ENCODE results near the gene RAB3IL1.

The RAB3IL1 gene

DNA sequence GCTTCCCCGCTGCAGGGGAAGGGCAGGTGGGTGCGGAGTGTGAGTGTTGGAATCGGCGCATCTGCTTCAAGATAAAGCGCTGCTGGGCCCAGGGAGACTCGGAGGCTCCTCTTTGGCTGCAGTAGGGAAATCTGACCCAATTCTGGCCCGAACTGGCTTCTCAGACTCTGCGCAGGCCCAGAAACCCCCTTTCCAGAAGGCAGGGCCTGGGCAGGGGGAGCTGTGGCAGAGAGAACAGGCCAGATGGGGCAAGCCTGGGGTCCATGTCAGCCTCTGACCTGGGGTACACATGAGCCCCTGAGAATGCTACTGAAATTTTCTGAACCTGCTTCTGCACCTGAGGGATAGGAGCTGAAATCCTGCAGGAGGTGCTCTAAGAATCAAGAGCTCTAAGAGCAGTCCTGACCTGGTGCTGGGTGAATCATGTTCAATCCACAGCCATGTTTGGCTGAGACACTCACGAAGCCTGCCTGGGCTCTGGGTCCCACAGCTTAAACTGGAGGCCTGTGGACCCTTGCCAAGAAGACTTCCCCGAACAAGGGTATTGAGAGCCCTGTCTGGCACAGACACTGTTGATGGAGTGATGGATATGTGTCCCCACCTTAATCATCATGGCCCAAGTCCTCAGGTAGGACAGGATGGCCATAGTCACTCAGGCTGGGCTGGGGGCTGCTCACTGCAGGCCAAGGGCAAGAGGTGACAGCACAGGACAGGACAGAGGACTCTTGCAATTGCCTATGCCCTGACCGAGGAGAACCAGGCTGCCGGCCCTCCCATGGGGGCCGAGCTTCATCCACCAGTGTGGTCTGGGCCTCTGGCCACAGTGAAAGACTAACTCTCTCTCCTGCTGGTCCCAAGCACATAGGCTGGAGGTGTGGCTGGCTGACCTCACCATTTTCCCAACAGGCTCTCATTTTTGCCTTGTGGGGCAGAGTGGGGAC, 6.9 kb downstream of the RAB3IL1 start:
- Histone ChIP-seq H3K18ac (ENCODE audit: low read length) (peak overlapping the region; percentile 42), H4K8ac (ENCODE audit: low read depth, low read length) (no peak overlapping the region), H3K4ac (ENCODE audit: low read length) (no peak overlapping the region), H3K36me3 (replicated peaks in 1 of 2; ENCODE audit: control insufficient read depth in 2 of 2, insufficient read depth in 2 of 2, low read length in 2 of 2) (no peaks in the 10 kb centered on the region), H3K27me3 (ENCODE audit: control insufficient read depth in 3 of 3, insufficient read depth in 3 of 3, low read depth in 1 of 3, low read length in 3 of 3) (peaks cover 0 to 33% (median 2%) of the 10 kb centered on the region in 3 experiments), H3K4me2 (ENCODE audit: insufficient read depth, low read length, poor library complexity, severe bottlenecking) (no peak overlapping the region), H2BK15ac (ENCODE audit: low read length) (peak overlapping the region; percentile 9), H3K4me1 (ENCODE audit: control insufficient read depth in 2 of 2, insufficient read depth in 1 of 2, low read depth in 1 of 2, low read length in 2 of 2) (peaks cover 3 to 5% of the 10 kb centered on the region in 2 donors), H3K9me3 (replicated peaks in 1 of 2; ENCODE audit: control insufficient read depth in 2 of 2, insufficient read depth in 1 of 2, low read depth in 1 of 2, low read length in 2 of 2) (no peaks in the 10 kb centered on the region), H2BK120ac (ENCODE audit: low read depth, low read length) (no peak overlapping the region), H2BK12ac (ENCODE audit: low read length) (no peak overlapping the region), H3K4me3 (ENCODE audit: low read length in 2 of 2) (no peak overlapping the region), H3K23ac (ENCODE audit: low read depth, low read length, poor library complexity) (no peak overlapping the region), H2AFZ (ENCODE audit: low read length) (no peak overlapping the region), H3K79me1 (ENCODE audit: low read depth, low read length) (no peaks in the 10 kb centered on the region), H2BK5ac (ENCODE audit: low read length) (no peak overlapping the region), H4K91ac (ENCODE audit: low read depth, low read length, poor library complexity) (no peak overlapping the region), H2AK5ac (ENCODE audit: low read depth, low read length) (no peak overlapping the region), H3K14ac (ENCODE audit: low read length) (peak overlapping the region; percentile 10), H3K9ac (ENCODE audit: low read depth, low read length, poor library complexity) (no peak overlapping the region), H3K27ac (replicated peaks; ENCODE audit: low read length) (no peak overlapping the region)
- no peak for DNase-seq (ENCODE audit: low spot score)
- WGBS, 2 donors (ENCODE audit: extremely low coverage in 2 of 2, insufficient read length in 2 of 2, insufficient replicate concordance in 1 of 2), result no CpG with 5 or more reads among the region's 13 CpGs

GRCh38 chr11:61908730-61909316, 8.5 kb downstream of the RAB3IL1 start:
- Histone ChIP-seq H3K4me2 (ENCODE audit: insufficient read depth, low read length, poor library complexity, severe bottlenecking) (no peak overlapping the region), H3K9me3 (replicated peaks in 1 of 2; ENCODE audit: control insufficient read depth in 2 of 2, insufficient read depth in 1 of 2, low read depth in 1 of 2, low read length in 2 of 2) (no peaks in the 10 kb centered on the region), H3K4ac (ENCODE audit: low read length) (no peak overlapping the region), H4K8ac (ENCODE audit: low read depth, low read length) (no peak overlapping the region), H2BK15ac (ENCODE audit: low read length) (no peak overlapping the region), H3K27me3 (ENCODE audit: control insufficient read depth in 3 of 3, insufficient read depth in 3 of 3, low read depth in 1 of 3, low read length in 3 of 3) (peaks cover 0 to 26% (median 2%) of the 10 kb centered on the region in 3 experiments), H3K9ac (ENCODE audit: low read depth, low read length, poor library complexity) (peak overlapping the region; percentile 55), H2BK120ac (ENCODE audit: low read depth, low read length) (no peak overlapping the region), H3K36me3 (replicated peaks in 1 of 2; ENCODE audit: control insufficient read depth in 2 of 2, insufficient read depth in 2 of 2, low read length in 2 of 2) (no peaks in the 10 kb centered on the region), H3K23ac (ENCODE audit: low read depth, low read length, poor library complexity) (peak overlapping the region; percentile 56), H3K4me3 (ENCODE audit: low read length in 2 of 2) (peak overlapping the region in 1 of 2 donors; percentile 18), H4K91ac (ENCODE audit: low read depth, low read length, poor library complexity) (no peak overlapping the region), H3K14ac (ENCODE audit: low read length) (peak overlapping the region; percentile 4), H2AK5ac (ENCODE audit: low read depth, low read length) (peak overlapping the region; percentile 53), H3K27ac (replicated peaks; ENCODE audit: low read length) (no peak overlapping the region), H3K79me1 (ENCODE audit: low read depth, low read length) (peaks cover 2% of the 10 kb centered on the region), H3K18ac (ENCODE audit: low read length) (peak overlapping the region; percentile 38), H2BK12ac (ENCODE audit: low read length) (no peak overlapping the region), H3K4me1 (ENCODE audit: control insufficient read depth in 2 of 2, insufficient read depth in 1 of 2, low read depth in 1 of 2, low read length in 2 of 2) (peaks cover 10 to 14% of the 10 kb centered on the region in 2 donors), H2AFZ (ENCODE audit: low read length) (peak overlapping the region; percentile 72), H2BK5ac (ENCODE audit: low read length) (no peak overlapping the region)
- DNase-seq (ENCODE audit: low spot score), result no peak
- no CpG with 5 or more reads among the region's 10 CpGs for WGBS, 2 donors (ENCODE audit: extremely low coverage in 2 of 2, insufficient read length in 2 of 2, insufficient replicate concordance in 1 of 2)

DNA sequence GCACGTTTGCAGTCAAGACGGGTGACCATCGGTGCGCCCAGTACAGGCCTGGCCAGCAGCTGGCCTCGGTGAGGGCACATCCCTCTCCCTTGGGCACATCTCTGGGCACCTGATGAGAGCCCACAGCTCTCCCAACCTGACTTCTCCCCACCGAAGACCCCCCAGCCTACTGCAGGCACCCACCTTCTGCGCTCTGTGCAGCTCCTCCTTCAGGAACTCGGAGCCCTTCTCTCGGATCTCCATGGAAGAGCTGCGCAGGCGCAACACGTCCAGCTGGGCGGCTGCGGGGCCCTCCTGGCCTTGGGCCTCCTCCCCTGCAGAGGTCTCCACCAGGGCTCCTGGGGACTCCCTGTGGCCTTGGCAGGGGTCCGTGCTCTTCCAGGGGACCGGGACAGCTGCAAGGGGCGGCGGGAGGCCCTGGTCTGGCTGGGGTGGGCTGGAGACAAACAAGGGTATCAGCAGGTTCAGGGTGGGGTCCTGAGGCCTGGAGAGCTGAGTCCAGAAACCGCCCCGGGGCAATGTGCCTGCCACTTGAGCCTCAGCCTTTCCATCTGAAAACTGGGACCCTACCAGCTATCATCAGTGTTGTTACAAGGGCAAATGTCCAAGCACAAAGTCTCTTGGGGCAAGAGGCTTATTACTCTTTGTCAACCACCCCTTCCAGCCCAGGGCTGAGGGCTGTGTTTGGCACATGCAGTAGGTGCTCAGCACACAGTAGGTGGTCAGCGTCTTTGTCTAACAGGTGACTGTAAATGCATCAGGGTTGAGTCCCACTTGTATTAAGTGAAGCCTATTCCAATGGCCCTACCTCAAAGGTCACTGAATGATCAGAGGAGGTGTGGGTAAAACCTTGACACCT, 9.3 kb downstream of the RAB3IL1 start:
- no peaks in the 10 kb centered on the region for H3K36me3 ChIP-seq (replicated peaks in 1 of 2; ENCODE audit: control insufficient read depth in 2 of 2, insufficient read depth in 2 of 2, low read length in 2 of 2)
- no peak overlapping the region for H4K91ac ChIP-seq (ENCODE audit: low read depth, low read length, poor library complexity)
- no peak overlapping the region for H2BK120ac ChIP-seq (ENCODE audit: low read depth, low read length)
- H3K4ac ChIP-seq (ENCODE audit: low read length), result no peak overlapping the region
- no peak overlapping the region for H2AK5ac ChIP-seq (ENCODE audit: low read depth, low read length)
- no peak overlapping the region for H3K14ac ChIP-seq (ENCODE audit: low read length)
- H3K4me3 ChIP-seq (ENCODE audit: low read length in 2 of 2), result peak overlapping the region in 1 of 2 donors; percentile 18
- peaks cover 0 to 19% (median 0%) of the 10 kb centered on the region in 3 experiments for H3K27me3 ChIP-seq (ENCODE audit: control insufficient read depth in 3 of 3, insufficient read depth in 3 of 3, low read depth in 1 of 3, low read length in 3 of 3)
- H3K79me1 ChIP-seq (ENCODE audit: low read depth, low read length), result peaks cover 2% of the 10 kb centered on the region
- peaks cover 10 to 14% of the 10 kb centered on the region in 2 donors for H3K4me1 ChIP-seq (ENCODE audit: control insufficient read depth in 2 of 2, insufficient read depth in 1 of 2, low read depth in 1 of 2, low read length in 2 of 2)
- H3K9ac ChIP-seq (ENCODE audit: low read depth, low read length, poor library complexity), result peak overlapping the region; percentile 55
- no peaks in the 10 kb centered on the region for H3K9me3 ChIP-seq (replicated peaks in 1 of 2; ENCODE audit: control insufficient read depth in 2 of 2, insufficient read depth in 1 of 2, low read depth in 1 of 2, low read length in 2 of 2)
- no peak overlapping the region for H2BK15ac ChIP-seq (ENCODE audit: low read length)
- H2AFZ ChIP-seq (ENCODE audit: low read length), result peak overlapping the region; percentile 72
- H3K4me2 ChIP-seq (ENCODE audit: insufficient read depth, low read length, poor library complexity, severe bottlenecking), result no peak overlapping the region
- peak overlapping the region; percentile 56 for H3K23ac ChIP-seq (ENCODE audit: low read depth, low read length, poor library complexity)
- no CpG with 5 or more reads among the region's 21 CpGs for WGBS, 2 donors (ENCODE audit: extremely low coverage in 2 of 2, insufficient read length in 2 of 2, insufficient replicate concordance in 1 of 2)
- no peak overlapping the region for H2BK12ac ChIP-seq (ENCODE audit: low read length)
- H2BK5ac ChIP-seq (ENCODE audit: low read length), result no peak overlapping the region
- H4K8ac ChIP-seq (ENCODE audit: low read depth, low read length), result no peak overlapping the region
- no peak overlapping the region for H3K18ac ChIP-seq (ENCODE audit: low read length)
- H3K27ac ChIP-seq (replicated peaks; ENCODE audit: low read length), result no peak overlapping the region
- no peak for DNase-seq (ENCODE audit: low spot score)
